Gastroesophageal sphincter (tissue), 3 donors: Measurements from ENCODE around the gene TRIM61.

Experiments
- CTCF ChIP-seq, 4 experiments: fragments of 200-600 bp in 2 of 4; fragments of 450-650 bp in 2 of 4; sonication (generic) in 1 of 4; IDR thresholded peaks; one replicate each; pipeline ENCODE4 v1.5.1; 2017 to 2019; ENCODE audit warnings: antibody characterized with exemption in 4 of 4, mild to moderate bottlenecking in 2 of 4, moderate library complexity in 2 of 4
- EP300 ChIP-seq: sonication (generic); formaldehyde crosslinking; IDR thresholded peaks from one replicate; pipeline ENCODE4 v1.6.1; 2017; ENCODE audit warnings: antibody characterized with exemption, mild to moderate bottlenecking
- POLR2AphosphoS5 ChIP-seq: sonication (generic); formaldehyde crosslinking; IDR thresholded peaks from one replicate; pipeline ENCODE4 v1.6.1; 2017; ENCODE audit warnings: antibody characterized with exemption

GRCh38 chr4:164930647-164931046 lies 46.8 kb downstream of the TRIM61 start:
- no peak for TF ChIP-seq CTCF (IDR thresholded peaks at IDR 0.05)
- TF ChIP-seq EP300, result no peak
- TF ChIP-seq POLR2AphosphoS5, result no peak
